GM12872 (cell line): ENCODE results near the gene FAM185A.

Experiments used
- CTCF ChIP-seq: IDR thresholded peaks from 3 replicates; pipeline ENCODE4 v1.5.1; 2011; ENCODE audit warnings: low read depth, mild to moderate bottlenecking, low read length, moderate library complexity; ENCODE audit not compliant: insufficient read depth

The FAM185A gene

GRCh38 chr7:102856036-102856435 lies 107.2 kb downstream of the FAM185A start:
- TF ChIP-seq CTCF = no peak
